ENCODE results near the gene IGLL5.

IGLL5 gene

GRCh38 chr22:22867996-22868715 is 19.5 kb upstream of the IGLL5 start:
- no peaks in the 10 kb centered on the region for H3K36me3 ChIP-seq (replicated peaks; ENCODE audit: insufficient read depth, low read length)
- H2AFZ ChIP-seq (ENCODE audit: low read length): no peak overlapping the region
- no peaks in the 10 kb centered on the region for H3K9me3 ChIP-seq (replicated peaks; ENCODE audit: insufficient read depth, low read length)
- H4K20me1 ChIP-seq (ENCODE audit: insufficient read depth, low read length): no peaks in the 10 kb centered on the region
- TF ChIP-seq CTCF (IDR thresholded peaks at IDR 0.05; ENCODE audit: low read length) (no peak), EZH2 (optimal IDR thresholded peaks at IDR 0.05; ENCODE audit: low read depth, low read length) (no peak), EZH2phosphoT487 (IDR thresholded peaks at IDR 0.05; ENCODE audit: low read length) (no peak)
- peaks cover 49% of the 10 kb centered on the region for H3F3A ChIP-seq (ENCODE audit: insufficient read depth, low read length)
- H3K9ac ChIP-seq (ENCODE audit: low read length): no peak overlapping the region
- no peak overlapping the region for H3K4me2 ChIP-seq (ENCODE audit: low read depth, low read length)
- peak overlapping the region; percentile 100; the same call in 1 of the 2 replicates for H3K27ac ChIP-seq (ENCODE audit: low read length)
- H3K4me3 ChIP-seq (ENCODE audit: low read length): no peak overlapping the region
- H3K9me2 ChIP-seq (replicated peaks; ENCODE audit: insufficient read depth, low read length): no peaks in the 10 kb centered on the region
- H3K79me2 ChIP-seq (ENCODE audit: low read length): peaks cover 35% of the 10 kb centered on the region
- H3K4me1 ChIP-seq (ENCODE audit: low read length): peaks cover 70% of the 10 kb centered on the region
- DNase-seq: no peak
- H3K27me3 ChIP-seq (replicated peaks; ENCODE audit: insufficient read depth, low read length): no peaks in the 10 kb centered on the region

GRCh38 chr22:22870577-22871404 is 16.8 kb upstream of the IGLL5 start:
- Histone ChIP-seq H3K9me3 (replicated peaks; ENCODE audit: insufficient read depth, low read length) (no peaks in the 10 kb centered on the region), H3F3A (ENCODE audit: insufficient read depth, low read length) (peaks cover 24% of the 10 kb centered on the region), H2AFZ (ENCODE audit: low read length) (no peak overlapping the region), H3K27me3 (replicated peaks; ENCODE audit: insufficient read depth, low read length) (no peaks in the 10 kb centered on the region), H3K4me2 (ENCODE audit: low read depth, low read length) (no peak overlapping the region), H3K79me2 (ENCODE audit: low read length) (peaks cover 26% of the 10 kb centered on the region), H4K20me1 (ENCODE audit: insufficient read depth, low read length) (no peaks in the 10 kb centered on the region), H3K4me1 (ENCODE audit: low read length) (peaks cover 52% of the 10 kb centered on the region), H3K9ac (ENCODE audit: low read length) (no peak overlapping the region), H3K9me2 (replicated peaks; ENCODE audit: insufficient read depth, low read length) (no peaks in the 10 kb centered on the region), H3K4me3 (ENCODE audit: low read length) (no peak overlapping the region), H3K36me3 (replicated peaks; ENCODE audit: insufficient read depth, low read length) (no peaks in the 10 kb centered on the region), H3K27ac (ENCODE audit: low read length) (no peak overlapping the region)
- TF ChIP-seq CTCF (IDR thresholded peaks at IDR 0.05; ENCODE audit: low read length): peak; percentile 46
- TF ChIP-seq EZH2 (optimal IDR thresholded peaks at IDR 0.05; ENCODE audit: low read depth, low read length): no peak
- TF ChIP-seq EZH2phosphoT487 (IDR thresholded peaks at IDR 0.05; ENCODE audit: low read length): no peak
- peak; percentile 10 for DNase-seq

- TF ChIP-seq EZH2phosphoT487 (IDR thresholded peaks at IDR 0.05; ENCODE audit: low read length): no peak
- TF ChIP-seq CTCF (IDR thresholded peaks at IDR 0.05; ENCODE audit: low read length): no peak
- TF ChIP-seq EZH2 (optimal IDR thresholded peaks at IDR 0.05; ENCODE audit: low read depth, low read length): no peak
- H3K36me3 ChIP-seq (replicated peaks; ENCODE audit: insufficient read depth, low read length): no peaks in the 10 kb centered on the region
- H2AFZ ChIP-seq (ENCODE audit: low read length): no peak overlapping the region
- H3K27ac ChIP-seq (ENCODE audit: low read length): no peak overlapping the region
- no peak overlapping the region for H3K4me3 ChIP-seq (ENCODE audit: low read length)
- no peak for DNase-seq
- peaks cover 26% of the 10 kb centered on the region for H3K79me2 ChIP-seq (ENCODE audit: low read length)
- H3F3A ChIP-seq (ENCODE audit: insufficient read depth, low read length): peaks cover 15% of the 10 kb centered on the region; the same call in 1 of the 2 replicates
- no peaks in the 10 kb centered on the region for H4K20me1 ChIP-seq (ENCODE audit: insufficient read depth, low read length)
- H3K4me2 ChIP-seq (ENCODE audit: low read depth, low read length): no peak overlapping the region
- H3K4me1 ChIP-seq (ENCODE audit: low read length): peaks cover 45% of the 10 kb centered on the region
- no peaks in the 10 kb centered on the region for H3K9me3 ChIP-seq (replicated peaks; ENCODE audit: insufficient read depth, low read length)
- no peaks in the 10 kb centered on the region for H3K27me3 ChIP-seq (replicated peaks; ENCODE audit: insufficient read depth, low read length)
- H3K9me2 ChIP-seq (replicated peaks; ENCODE audit: insufficient read depth, low read length): no peaks in the 10 kb centered on the region
- H3K9ac ChIP-seq (ENCODE audit: low read length): no peak overlapping the region
Observed at GRCh38 chr22:22871536-22872278, 15.9 kb upstream of the IGLL5 start.
